Activated CD4-positive, alpha-beta T cell treated with anti-CD3 and anti-CD28 coated beads, Interleukin-2, amount 50 U/mL, for 48 hours (primary cell): ENCODE results near the gene MYH15.
A peak's percentile ranks its signal among the peaks of the same experiment; 100 is the strongest.

Experiments used
- DNase-seq, 2 experiments: peaks; one replicate each; pipeline ENCODE4 v3.0.0-alpha.2; 2020

MYH15 gene

GRCh38 chr3:108412121-108412750 lies 98.2 kb downstream of the MYH15 start:
- no peak for DNase-seq

GRCh38 chr3:108410531-108410984 lies 99.8 kb downstream of the MYH15 start:
- no peak for DNase-seq

- no peak for DNase-seq
Observed at GRCh38 chr3:108409800-108410178, 100.6 kb downstream of the MYH15 start.

- no peak for DNase-seq
Observed at GRCh38 chr3:108408883-108409799, 101.3 kb downstream of the MYH15 start.

GRCh38 chr3:108407886-108408285 lies 102.5 kb downstream of the MYH15 start:
- DNase-seq = no peak

- peak in 1 of 2 experiments; percentile 15 for DNase-seq
Observed at GRCh38 chr3:108406661-108407206, 103.7 kb downstream of the MYH15 start.

- DNase-seq = no peak
Observed at GRCh38 chr3:108406063-108406660, 104.2 kb downstream of the MYH15 start.

- DNase-seq = no peak
Observed at GRCh38 chr3:108404368-108404767, 106.0 kb downstream of the MYH15 start.

GRCh38 chr3:108403686-108404345 lies 106.6 kb downstream of the MYH15 start:
- no peak for DNase-seq

- DNase-seq = no peak
Observed at GRCh38 chr3:108403198-108403597, 107.2 kb downstream of the MYH15 start.

GRCh38 chr3:108401836-108402235 lies 108.6 kb downstream of the MYH15 start:
- no peak for DNase-seq

GRCh38 chr3:108398510-108398909 lies 111.9 kb downstream of the MYH15 start:
- DNase-seq = no peak

- DNase-seq = no peak
Observed at GRCh38 chr3:108396336-108396735, 114.1 kb downstream of the MYH15 start.

GRCh38 chr3:108394563-108394962 lies 115.8 kb downstream of the MYH15 start:
- no peak for DNase-seq

GRCh38 chr3:108394016-108394415 lies 116.4 kb downstream of the MYH15 start:
- no peak for DNase-seq

- no peak for DNase-seq
Observed at GRCh38 chr3:108393128-108393900, 117.1 kb downstream of the MYH15 start.

- DNase-seq = no peak
Observed at GRCh38 chr3:108391917-108392593, 118.3 kb downstream of the MYH15 start.

GRCh38 chr3:108389372-108389771 lies 121.0 kb downstream of the MYH15 start:
- DNase-seq = no peak

- DNase-seq = peak; percentile 10 to 26
Observed at GRCh38 chr3:108388136-108389132, 122.0 kb downstream of the MYH15 start.

GRCh38 chr3:108387063-108387462 lies 123.3 kb downstream of the MYH15 start:
- no peak for DNase-seq
